Fibroblast of villous mesenchyme (primary cell): ENCODE data around the gene MT1G. TPM values are rescaled to one million over a fixed set of nuclear protein-coding genes. Genes with fewer than 3 reads are reported as not detected.

Experiments used
- DNase-seq: peaks from one replicate; pipeline ENCODE4 v3.0.0-alpha.2; 2010; ENCODE audit warnings: low read depth
- H3K4me3 ChIP-seq: 2 replicates; pipeline ENCODE4 v1.5.1; 2011; ENCODE audit warnings: low read depth, mild to moderate bottlenecking, low read length
- total RNA-seq: library from RNA; depleted of rRNA; stranded (reverse); fragments of >200 nt; gene quantifications from 2 replicates; pipeline ENCODE4 v1.2.3, GENCODE V29; 2012
- TF ChIP-seq, protein P1 (sequence below): IDR thresholded peaks from 2 replicates; pipeline ENCODE4 v1.5.1; 2012; ENCODE audit warnings: low read depth, mild to moderate bottlenecking, low read length; ENCODE audit not compliant: insufficient read depth

MT1G gene
- total RNA-seq, 1 donor: not detected

DNA sequence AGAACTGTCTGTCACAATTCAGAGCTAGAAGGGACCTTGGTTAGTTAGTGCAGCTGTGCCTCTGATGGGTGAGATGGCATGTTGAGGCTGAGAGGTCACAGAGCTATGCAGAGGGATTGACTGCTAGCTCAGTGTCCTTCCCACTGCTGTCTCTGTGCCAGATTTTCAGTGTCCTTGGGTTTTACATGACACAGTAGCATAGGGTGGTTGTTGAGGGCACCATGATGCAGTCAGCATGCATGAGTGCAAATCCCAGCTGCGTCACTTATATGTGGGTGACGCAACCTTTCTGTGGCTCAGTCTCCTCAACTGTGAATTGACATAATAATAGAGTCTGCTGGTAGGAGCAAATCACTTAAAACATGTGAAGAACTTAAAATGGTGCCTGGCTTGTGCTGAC is 26.7 kb downstream of the MT1G start:
- DNase-seq: no peak
- no peak overlapping the region for H3K4me3 ChIP-seq
- TF ChIP-seq, protein P1, sequence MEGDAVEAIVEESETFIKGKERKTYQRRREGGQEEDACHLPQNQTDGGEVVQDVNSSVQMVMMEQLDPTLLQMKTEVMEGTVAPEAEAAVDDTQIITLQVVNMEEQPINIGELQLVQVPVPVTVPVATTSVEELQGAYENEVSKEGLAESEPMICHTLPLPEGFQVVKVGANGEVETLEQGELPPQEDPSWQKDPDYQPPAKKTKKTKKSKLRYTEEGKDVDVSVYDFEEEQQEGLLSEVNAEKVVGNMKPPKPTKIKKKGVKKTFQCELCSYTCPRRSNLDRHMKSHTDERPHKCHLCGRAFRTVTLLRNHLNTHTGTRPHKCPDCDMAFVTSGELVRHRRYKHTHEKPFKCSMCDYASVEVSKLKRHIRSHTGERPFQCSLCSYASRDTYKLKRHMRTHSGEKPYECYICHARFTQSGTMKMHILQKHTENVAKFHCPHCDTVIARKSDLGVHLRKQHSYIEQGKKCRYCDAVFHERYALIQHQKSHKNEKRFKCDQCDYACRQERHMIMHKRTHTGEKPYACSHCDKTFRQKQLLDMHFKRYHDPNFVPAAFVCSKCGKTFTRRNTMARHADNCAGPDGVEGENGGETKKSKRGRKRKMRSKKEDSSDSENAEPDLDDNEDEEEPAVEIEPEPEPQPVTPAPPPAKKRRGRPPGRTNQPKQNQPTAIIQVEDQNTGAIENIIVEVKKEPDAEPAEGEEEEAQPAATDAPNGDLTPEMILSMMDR: no peak

DNA sequence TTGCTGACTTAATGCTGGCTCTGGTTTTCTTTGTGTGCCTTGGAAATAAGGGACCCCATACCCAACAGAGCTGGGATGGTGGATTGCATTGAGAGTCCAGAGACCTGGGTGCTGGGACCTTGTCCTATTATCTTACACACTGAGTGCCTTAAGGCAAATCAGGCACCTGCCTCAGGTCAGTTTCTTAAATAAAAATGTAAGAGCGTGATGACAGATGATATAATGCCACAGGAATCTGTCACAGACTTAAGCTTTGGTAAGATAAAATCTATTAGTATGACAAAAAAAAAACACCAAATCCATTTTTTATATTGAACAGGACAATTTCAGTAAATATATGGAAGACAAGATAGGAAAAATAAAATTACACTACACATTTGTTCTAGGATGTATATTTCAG is 27.8 kb downstream of the MT1G start:
- TF ChIP-seq, protein P1: no peak
- DNase-seq: no peak
- no peak overlapping the region for H3K4me3 ChIP-seq

DNA sequence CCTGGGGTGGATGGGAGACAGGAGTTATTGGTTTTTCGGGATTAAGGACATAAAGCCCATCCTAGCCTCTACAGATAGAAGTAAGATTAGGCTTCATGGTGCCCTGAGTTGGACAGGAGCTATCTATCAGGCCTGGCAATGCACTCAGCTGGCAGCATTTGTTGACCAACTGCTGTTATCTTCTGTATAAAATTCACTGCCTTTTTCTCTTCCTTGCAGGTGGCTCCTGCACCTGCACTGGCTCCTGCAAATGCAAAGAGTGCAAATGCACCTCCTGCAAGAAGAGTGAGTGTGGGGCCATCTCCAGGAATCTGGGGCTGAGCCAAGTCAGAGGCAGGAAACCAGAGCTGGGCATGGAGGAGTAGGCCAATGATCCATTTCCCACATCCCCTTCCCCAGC is 28.8 kb downstream of the MT1G start:
- no peak for DNase-seq
- H3K4me3 ChIP-seq: no peak overlapping the region
- TF ChIP-seq, protein P1: no peak

DNA sequence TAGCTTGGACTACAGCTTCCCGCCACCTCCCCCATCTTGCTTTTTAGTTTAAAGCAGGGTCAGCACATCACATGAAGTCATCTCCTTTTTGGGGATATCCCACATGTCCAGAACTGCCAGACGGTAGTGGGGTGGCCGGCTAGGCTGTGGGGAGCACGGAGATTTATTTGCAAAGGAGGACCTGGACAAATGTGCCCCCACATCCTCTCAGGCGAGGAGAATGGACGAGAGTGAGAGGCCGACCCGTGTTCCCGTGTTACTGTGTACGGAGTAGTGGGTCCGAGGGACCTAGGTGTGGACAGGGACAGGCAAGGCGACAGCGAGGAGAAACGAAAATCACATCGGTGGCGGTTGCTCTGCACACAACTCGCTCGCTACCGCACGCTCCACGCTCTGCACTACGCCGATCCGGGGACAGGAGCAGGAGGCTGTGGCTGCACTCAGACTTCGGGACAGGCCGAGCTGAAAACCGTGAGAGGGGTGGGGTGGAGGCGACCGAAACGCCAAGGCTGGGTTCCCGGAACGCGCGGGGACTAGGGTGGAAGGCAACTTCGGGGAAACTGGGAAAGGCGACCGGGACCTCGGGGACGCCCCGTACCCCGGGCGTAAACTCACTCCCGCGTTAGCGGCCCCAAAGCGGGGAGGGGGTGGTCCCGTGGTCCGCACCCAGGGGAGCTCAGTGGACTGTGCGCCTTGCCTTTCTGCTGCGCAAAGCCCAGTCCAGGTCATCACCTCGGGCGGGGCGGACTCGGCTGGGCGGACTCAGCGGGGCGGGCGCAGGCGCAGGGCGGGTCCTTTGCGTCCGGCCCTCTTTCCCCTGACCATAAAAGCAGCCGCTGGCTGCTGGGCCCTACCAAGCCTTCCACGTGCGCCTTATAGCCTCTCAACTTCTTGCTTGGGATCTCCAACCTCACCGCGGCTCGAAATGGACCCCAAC is 29.8 kb downstream of the MT1G start, which contains the start of gene MT1A:
Gene MT1A, plus strand, starts transcription at position 853 of the 937 bp plus-strand sequence. Its CDS starts 73 bp downstream, at position 926.
- peak; percentile 73 for DNase-seq
- H3K4me3 ChIP-seq: peak within 1 kb of the TSS; percentile 67
- TF ChIP-seq, protein P1: no peak

DNA sequence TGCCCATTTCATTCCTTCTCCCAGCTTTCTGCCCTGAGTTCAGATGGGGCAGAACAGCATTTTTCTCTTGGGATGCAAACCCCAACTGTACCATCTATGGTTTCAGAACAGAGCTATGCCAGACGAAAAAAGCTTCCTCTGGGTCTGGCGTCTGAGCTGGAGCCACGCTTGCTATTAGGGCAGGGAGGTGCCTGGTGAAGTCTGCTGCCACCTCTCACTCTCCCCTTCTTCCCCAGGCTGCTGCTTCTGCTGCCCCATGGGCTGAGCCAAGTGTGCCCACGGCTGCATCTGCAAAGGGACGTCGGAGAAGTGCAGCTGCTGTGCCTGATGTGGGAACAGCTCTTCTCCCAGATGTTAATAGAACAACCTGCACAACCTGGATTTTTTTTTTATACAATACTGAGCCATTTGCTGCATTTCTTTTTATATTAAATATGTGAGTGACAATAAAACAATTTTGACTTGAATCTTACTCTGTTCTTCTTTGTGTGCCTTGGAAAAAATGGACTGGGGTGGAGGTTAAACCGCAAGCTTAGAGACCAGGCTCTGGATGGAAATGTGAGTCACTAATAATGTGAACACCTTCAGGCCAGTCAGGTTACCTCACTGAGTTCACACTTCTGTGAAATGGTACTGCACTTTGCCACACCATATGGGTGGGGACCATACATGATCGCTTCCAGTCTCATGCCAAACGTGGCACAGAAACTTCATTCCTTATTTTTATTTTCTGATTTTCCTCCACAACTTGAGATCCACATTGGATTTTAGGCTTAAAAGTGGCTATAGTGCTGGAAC is 31.1 kb downstream of the MT1G start:
- no peak for DNase-seq
- no peak overlapping the region for H3K4me3 ChIP-seq
- TF ChIP-seq, protein P1: no peak

DNA sequence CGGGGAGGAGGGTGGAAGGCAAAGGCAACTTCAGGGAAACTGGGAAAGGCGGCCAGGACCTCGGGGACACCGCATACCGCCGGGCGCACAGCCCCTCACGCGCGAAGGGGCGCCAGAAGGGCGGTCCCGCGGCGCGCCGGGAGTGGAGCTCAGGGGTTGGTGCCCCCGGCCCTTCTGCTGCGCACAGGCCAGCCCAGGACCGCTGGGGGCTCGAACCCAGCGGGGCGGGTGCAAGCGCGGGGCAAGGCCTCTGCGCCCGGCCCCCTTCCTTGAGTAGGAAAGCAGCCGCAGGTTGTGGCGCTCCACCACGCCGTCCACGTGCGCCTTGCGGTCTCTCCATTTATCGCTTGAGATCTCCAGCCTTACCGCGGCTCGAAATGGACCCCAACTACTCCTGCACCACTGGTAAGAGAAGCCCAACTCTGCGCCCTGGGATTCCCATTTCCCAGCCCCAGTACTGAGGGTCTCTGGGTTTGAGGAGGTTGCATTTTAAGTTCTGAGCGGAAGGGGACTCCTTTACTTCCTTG is 32.4 kb downstream of the MT1G start:
- DNase-seq: no peak
- peak overlapping the region; percentile 32 for H3K4me3 ChIP-seq
- TF ChIP-seq, protein P1: no peak
